ENCODE measurements around the gene LUZP2. TPM values are rescaled to one million over a fixed set of nuclear protein-coding genes. Genes with fewer than 3 reads are reported as not detected.

LUZP2 gene
- total RNA-seq, 1 donor from 2014 or later, result 0.96 TPM

DNA sequence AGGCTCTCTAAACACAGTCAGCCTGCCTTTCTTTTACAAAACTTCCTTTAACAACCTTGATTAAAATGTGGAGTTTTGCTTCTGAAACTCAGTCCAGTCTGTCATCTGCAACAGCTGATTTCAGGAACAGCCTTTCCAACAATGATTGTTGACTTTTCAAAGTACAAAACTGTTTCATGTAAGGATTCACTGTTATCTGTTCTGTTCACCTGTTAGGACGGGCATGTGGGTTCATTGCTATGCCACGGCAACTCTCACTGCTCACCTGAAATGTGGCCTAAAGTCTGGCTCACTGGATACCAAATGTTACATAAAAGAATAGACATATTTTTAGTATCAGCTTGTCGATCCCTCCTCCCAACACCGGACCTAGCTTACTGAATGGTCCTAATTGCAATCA, 242.8 kb downstream of the LUZP2 start:
- Mint-ChIP-seq H3K9me3 (ENCODE audit: unreplicated experiment) (no peaks in the 10 kb centered on the region), H3K4me1 (ENCODE audit: low read depth, unreplicated experiment) (peaks cover 4% of the 10 kb centered on the region), H3K36me3 (ENCODE audit: unreplicated experiment) (no peaks in the 10 kb centered on the region)

DNA sequence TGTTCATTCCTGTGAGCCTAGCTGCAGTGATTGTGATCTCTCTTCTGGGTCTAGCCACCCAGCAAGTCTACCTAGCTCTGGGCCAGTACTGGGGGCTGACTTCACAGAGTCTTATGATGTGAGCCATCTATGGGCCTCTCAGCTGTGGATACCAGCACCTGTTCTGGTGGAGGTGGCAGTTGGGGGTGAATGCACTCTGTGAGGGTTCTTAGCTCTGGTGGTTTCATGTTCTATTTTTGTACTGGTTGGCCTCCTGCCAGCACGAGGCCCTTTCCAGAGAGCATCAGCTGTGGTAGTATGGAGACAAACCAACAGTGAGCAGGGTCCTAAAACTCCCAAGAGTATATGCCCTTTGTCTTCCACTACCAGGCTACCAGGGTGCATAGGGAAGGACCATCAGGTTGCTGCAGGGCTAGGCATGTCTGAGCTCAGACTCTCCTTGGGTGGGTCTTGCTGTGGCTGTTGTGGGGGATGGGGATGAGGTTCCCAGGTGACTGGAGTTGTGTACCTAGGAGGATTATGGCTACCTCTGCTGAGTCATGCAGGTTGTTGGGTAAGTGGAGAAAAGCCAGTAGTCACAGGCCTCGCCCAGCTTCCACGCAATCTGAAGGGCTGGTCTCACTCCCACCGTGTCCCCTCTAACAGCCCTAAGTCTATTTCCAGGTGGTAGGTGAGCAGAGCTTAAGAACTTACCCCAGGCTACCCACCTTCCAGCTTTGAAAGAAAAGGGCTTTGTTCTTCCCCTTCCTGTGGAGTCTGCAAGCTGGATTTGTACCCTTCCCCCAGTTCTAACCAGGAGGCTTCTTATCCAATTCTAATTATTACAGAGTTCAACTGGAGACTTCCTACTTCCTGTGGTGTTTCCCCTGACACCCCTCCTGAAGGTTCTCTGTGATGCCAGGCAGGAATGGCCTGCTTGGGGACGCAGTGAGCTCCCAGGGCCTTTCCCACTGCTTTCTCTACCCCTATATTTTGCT, 250.7 kb downstream of the LUZP2 start:
- Mint-ChIP-seq H3K4me3 (ENCODE audit: unreplicated experiment) (no peak overlapping the region), H3K9me3 (ENCODE audit: unreplicated experiment) (no peaks in the 10 kb centered on the region), H3K27me3 (ENCODE audit: unreplicated experiment) (no peaks in the 10 kb centered on the region), H3K27ac (ENCODE audit: unreplicated experiment) (no peak overlapping the region), H3K4me1 (ENCODE audit: low read depth, unreplicated experiment) (no peaks in the 10 kb centered on the region), H3K36me3 (ENCODE audit: unreplicated experiment) (no peaks in the 10 kb centered on the region)
- TF ChIP-seq, protein P1, sequence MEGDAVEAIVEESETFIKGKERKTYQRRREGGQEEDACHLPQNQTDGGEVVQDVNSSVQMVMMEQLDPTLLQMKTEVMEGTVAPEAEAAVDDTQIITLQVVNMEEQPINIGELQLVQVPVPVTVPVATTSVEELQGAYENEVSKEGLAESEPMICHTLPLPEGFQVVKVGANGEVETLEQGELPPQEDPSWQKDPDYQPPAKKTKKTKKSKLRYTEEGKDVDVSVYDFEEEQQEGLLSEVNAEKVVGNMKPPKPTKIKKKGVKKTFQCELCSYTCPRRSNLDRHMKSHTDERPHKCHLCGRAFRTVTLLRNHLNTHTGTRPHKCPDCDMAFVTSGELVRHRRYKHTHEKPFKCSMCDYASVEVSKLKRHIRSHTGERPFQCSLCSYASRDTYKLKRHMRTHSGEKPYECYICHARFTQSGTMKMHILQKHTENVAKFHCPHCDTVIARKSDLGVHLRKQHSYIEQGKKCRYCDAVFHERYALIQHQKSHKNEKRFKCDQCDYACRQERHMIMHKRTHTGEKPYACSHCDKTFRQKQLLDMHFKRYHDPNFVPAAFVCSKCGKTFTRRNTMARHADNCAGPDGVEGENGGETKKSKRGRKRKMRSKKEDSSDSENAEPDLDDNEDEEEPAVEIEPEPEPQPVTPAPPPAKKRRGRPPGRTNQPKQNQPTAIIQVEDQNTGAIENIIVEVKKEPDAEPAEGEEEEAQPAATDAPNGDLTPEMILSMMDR (IDR thresholded peaks at IDR 0.05; ENCODE audit: partially characterized antibody, unreplicated experiment), result no peak
- no peak for DNase-seq

More for the DNA sequence above, 242.8 kb downstream of the LUZP2 start:
- no peaks in the 10 kb centered on the region for H3K27me3 Mint-ChIP-seq (ENCODE audit: unreplicated experiment)
- TF ChIP-seq, protein P1 (IDR thresholded peaks at IDR 0.05; ENCODE audit: partially characterized antibody, unreplicated experiment), result no peak
- no peak overlapping the region for H3K27ac Mint-ChIP-seq (ENCODE audit: unreplicated experiment)
- DNase-seq, result no peak
- H3K4me3 Mint-ChIP-seq (ENCODE audit: unreplicated experiment), result no peak overlapping the region

DNA sequence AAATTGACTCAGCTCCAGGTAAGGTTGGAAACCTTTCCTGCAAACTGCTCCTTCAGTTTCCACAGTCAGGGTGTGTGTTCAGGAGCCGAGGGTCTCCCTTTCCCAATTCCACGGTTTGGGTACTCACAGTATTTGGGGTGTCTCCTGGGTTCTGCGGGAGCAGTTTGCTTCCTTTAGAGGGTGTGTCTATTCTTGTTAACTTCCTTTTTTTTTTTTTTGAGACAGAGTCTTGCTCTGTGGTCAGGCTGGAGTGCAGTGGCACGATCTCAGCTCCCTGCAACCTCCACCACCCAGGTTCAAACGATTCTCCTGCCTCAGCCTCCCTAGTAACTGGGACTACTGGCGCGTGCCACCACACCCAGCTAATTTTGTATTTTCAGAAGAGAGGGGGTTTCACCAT, 251.4 kb downstream of the LUZP2 start:
- H3K4me3 Mint-ChIP-seq (ENCODE audit: unreplicated experiment), result no peak overlapping the region
- no peaks in the 10 kb centered on the region for H3K27me3 Mint-ChIP-seq (ENCODE audit: unreplicated experiment)
- no peak overlapping the region for H3K27ac Mint-ChIP-seq (ENCODE audit: unreplicated experiment)
- no peaks in the 10 kb centered on the region for H3K36me3 Mint-ChIP-seq (ENCODE audit: unreplicated experiment)
- no peaks in the 10 kb centered on the region for H3K4me1 Mint-ChIP-seq (ENCODE audit: low read depth, unreplicated experiment)
- no peak for DNase-seq
- no peaks in the 10 kb centered on the region for H3K9me3 Mint-ChIP-seq (ENCODE audit: unreplicated experiment)
- TF ChIP-seq, protein P1 (IDR thresholded peaks at IDR 0.05; ENCODE audit: partially characterized antibody, unreplicated experiment), result no peak

DNA sequence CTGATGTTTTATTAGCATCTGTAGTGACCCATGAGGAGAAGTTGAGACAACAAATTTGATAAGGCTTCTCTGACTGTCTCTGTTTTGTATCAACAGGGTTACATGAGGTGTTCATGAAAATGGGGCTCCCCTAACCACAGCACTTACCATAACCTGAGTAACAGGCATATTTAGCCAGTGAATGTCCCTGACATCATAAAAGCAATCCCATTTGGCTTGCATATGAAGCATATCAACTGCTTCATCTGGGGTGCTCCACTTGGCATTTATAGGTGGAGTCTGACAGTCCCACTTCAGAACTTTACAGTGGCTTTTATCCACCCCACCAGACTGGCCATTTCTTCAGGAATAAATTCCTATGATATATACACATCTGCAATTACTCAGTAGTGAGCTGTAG, 257.6 kb downstream of the LUZP2 start:
- Mint-ChIP-seq H3K4me3 (ENCODE audit: unreplicated experiment) (no peak overlapping the region), H3K27me3 (ENCODE audit: unreplicated experiment) (peaks cover 2% of the 10 kb centered on the region), H3K4me1 (ENCODE audit: low read depth, unreplicated experiment) (no peaks in the 10 kb centered on the region), H3K27ac (ENCODE audit: unreplicated experiment) (no peak overlapping the region), H3K9me3 (ENCODE audit: unreplicated experiment) (no peaks in the 10 kb centered on the region), H3K36me3 (ENCODE audit: unreplicated experiment) (no peaks in the 10 kb centered on the region)
- TF ChIP-seq, protein P1 (IDR thresholded peaks at IDR 0.05; ENCODE audit: partially characterized antibody, unreplicated experiment), result no peak
- DNase-seq, result no peak

DNA sequence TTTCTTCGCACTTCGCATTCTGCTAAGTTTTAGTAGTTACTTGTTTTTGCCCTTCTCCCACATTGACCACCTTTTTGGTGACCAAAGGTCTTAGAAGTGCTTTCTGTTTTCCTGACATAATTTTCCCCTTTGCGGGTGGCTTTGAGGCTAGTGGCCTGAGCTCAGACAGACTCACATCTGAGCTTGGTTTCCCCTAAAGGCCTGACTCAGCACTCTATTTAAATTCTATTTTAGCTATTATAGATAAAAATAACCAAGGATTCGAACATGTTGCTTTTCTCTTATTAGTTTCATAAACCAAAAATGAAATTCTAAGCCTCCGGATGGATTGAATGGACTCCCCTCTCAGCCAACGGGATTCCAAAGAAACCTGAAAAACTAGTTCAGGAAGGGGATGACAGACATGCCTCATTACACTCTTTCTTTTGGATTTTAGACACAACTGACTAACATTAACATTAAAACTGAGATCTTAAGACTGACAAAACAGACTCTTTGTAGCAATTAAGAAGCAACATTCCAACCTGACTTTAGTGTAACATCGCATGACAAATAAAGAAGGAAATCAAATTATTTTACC, 258.5 kb downstream of the LUZP2 start:
- H3K4me3 Mint-ChIP-seq (ENCODE audit: unreplicated experiment), result no peak overlapping the region
- no peak overlapping the region for H3K27ac Mint-ChIP-seq (ENCODE audit: unreplicated experiment)
- TF ChIP-seq, protein P1 (IDR thresholded peaks at IDR 0.05; ENCODE audit: partially characterized antibody, unreplicated experiment), result no peak
- no peaks in the 10 kb centered on the region for H3K4me1 Mint-ChIP-seq (ENCODE audit: low read depth, unreplicated experiment)
- peaks cover 2% of the 10 kb centered on the region for H3K27me3 Mint-ChIP-seq (ENCODE audit: unreplicated experiment)
- H3K9me3 Mint-ChIP-seq (ENCODE audit: unreplicated experiment), result no peaks in the 10 kb centered on the region
- DNase-seq, result no peak
- H3K36me3 Mint-ChIP-seq (ENCODE audit: unreplicated experiment), result no peaks in the 10 kb centered on the region
